ENCODE data around the gene MICAL2.

The MICAL2 gene

DNA sequence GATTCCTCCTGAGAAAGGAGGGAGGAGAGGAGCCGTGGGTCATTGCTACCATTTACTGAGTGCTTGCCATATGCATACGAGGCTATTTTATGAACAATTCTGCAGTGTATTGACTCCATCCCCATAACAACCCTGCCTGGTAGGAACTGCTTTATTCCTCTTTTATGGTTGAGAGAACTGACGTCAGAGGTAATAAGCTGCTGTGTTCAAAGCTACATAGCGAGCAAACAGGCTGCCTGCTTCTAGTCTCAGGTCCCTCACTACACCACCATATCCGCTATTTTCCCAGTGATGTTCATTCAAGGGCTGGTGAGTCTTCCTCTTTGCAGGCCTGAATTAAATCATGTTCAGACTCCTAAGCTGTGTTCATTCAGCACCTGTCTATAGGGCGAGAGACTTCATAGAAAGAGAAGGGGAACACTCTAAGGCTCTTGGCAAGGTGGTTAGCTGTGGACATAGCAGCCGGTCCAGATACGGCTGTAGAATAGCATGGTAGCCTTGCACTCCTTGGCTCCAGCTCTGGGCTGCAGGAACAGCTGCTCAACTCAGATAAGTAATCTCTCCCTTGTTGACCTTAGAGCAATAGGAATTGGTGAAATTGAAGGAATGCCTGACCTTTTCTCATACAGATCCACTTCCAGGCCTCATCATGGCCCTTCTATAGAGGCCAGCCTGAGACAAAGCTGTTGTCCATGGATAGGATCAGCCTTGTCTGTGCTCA, 82.6 kb downstream of the MICAL2 start:
- DNase-seq: no peak

DNA sequence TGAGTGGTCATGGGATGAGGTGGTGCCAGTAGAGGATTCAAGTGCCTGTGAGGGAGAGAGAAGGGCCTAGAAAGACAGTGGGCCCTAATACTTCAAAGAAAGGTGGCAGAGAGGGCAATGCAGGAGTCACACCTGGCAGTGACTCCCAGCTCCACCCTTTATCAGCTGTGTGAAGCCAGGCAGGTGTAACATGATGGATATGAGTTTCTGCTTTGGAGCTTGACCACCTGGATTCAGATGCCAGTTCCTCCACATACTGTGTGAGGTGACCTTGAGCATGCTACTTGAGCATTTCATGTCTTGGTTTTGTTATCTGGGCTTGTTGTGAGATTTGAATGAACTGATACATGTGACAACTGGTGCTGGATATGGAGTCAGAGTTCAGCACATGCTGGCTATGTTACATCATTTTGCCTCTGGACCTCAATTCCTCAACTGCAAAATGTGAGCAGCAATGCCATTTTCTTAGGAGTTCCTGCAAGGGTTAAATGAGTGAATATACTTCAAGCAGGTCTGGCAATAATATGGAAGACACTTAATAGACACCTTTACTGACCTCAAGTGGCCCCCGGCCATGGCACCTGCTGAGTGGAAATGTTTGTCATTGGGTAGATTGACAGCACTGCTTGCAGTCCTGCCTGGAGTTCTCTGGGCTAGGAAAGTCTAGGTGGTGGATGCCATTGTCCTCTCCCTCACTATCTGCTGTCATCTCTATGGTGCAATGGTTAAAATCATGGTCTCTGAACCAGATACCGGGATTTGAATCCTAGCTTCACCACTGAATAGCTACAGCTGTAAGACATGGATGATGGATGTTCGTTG, 83.3 kb downstream of the MICAL2 start:
- DNase-seq: no peak

DNA sequence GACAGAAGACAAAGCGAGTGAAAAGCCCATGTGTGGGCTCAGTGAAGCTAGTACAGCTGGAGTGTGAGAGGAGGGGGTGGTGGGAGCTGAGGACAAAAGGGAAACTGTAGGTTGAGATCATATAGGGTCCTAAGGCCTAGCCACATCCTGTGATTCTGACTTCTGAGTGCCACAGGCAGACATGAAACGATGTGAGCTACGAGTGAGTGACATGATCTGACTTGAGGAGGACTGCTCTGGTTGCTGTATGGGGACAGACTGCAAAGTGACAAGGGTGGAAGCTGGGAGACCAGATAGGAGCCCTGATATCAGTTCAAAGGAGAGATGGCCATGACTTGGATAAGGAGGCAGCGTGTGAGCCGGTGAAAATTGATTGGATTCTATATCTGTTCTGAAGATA, 85.4 kb downstream of the MICAL2 start:
- DNase-seq: no peak

DNA sequence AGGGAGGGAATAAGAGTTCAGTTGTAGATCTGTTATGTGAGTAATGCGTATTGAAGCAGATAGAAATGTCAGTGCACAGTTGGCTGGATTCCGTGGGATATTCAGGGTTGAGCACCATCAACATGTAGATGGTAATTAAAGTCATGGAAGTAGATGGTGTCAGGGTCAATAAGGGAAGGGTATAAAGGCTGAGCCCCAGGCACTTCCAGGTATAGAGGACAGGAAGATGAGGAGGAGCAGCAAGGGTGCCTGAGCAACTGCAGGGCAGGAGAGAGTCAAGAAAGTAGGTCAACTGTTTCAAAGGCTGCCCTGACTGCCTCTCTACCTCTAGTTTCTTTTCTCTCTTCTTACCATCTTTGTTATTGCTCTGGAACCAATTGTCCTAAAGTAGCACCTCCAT, 85.9 kb downstream of the MICAL2 start:
- DNase-seq: no peak

DNA sequence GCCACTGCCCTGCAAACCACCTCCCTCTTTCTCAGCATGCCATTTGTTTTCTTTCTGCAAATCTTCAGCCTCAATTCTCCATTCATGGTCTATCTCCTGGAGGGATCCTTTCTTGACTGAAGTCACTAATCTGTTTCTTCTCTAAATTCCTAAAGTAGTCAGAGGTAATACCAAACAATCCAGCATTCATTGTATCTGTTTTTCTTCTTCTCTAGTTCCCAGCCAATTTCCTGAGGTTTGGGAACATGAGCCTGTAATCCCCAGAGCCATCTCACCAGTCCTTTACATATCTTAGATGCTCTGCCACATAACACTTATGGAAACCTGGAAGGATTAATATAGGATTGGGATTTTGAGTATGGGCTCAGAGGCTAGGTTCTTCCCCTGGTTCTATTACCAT, 86.5 kb downstream of the MICAL2 start:
- no peak for DNase-seq

DNA sequence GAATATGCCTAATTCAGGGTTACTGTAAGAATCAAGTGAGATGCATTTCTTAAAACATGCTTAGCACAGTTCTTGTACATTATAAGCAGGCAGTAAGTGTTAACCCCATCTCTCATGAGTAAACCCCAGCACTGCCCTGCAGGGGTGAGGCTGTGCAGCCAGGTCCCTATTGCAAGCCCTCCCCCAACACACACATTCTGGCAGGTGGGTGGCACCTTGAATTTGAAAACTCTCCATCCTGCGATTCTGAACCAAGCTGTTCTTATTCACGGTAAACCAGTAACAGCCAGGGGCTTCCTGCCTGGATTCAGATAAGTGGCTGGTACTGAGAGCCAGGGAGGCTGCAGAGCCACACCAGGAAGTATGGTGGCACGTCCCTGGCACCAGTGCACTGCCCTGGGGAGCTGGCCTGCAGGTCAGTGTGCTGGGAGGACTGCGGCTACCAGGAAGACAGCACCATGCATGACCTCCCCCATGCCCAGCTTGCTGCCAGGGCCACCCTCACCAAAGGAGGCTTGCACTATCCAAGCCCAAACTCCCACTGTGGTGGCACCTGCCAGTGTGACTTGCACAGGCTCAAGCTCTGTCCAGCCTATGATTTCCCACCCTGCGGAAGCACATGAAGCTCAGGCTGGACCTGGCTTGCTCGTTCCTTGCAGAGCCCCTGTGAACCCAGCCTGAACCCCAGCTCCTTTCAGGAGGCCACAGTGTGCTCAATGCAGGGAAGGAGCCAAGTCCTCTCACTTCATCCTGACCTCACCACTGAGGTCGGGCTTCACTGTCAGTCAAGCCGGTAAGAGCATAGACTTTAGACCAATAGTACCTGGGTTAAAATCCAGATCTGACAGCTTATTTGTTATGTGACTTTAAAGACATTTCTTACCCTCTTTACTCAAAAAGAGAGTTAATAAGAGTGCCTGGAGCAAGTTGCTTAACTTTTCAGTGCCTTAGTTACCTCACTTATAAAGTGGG, 88.1 kb downstream of the MICAL2 start:
- DNase-seq: no peak

DNA sequence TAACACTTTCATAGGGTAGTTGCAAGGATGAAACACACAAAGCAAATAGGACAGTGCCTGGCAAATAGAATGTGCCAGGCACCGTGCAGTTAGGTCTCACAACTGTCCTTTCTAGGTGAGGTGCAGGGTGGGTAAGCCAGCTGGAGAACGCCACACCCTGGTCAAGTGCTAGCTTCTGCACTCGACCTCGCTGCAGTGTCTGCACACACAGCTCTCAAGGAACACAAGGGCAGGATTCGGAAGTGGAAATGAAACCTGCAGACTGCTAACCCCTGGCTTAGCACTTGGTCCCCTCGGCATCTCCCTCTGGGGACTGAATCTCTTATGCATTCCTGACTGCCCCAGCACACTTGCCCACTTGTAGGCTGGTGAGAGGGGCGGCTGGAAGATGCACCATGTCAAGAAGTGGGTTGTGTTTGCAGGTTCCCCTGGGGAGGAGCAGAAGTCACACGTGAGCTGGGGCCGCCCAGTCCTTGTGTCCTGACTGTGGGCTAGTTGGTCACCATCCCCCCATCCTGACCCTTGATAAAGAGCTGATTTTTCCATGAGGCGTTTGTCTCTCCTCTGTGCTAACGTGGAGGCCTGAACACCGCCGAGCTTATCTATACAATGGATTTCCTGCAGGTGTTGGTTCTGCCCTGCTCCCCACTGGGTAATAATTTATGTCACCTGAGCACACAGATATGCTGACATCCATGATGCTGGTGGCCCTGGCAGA, 89.0 kb downstream of the MICAL2 start:
- peak; percentile 23 to 38 for DNase-seq

DNA sequence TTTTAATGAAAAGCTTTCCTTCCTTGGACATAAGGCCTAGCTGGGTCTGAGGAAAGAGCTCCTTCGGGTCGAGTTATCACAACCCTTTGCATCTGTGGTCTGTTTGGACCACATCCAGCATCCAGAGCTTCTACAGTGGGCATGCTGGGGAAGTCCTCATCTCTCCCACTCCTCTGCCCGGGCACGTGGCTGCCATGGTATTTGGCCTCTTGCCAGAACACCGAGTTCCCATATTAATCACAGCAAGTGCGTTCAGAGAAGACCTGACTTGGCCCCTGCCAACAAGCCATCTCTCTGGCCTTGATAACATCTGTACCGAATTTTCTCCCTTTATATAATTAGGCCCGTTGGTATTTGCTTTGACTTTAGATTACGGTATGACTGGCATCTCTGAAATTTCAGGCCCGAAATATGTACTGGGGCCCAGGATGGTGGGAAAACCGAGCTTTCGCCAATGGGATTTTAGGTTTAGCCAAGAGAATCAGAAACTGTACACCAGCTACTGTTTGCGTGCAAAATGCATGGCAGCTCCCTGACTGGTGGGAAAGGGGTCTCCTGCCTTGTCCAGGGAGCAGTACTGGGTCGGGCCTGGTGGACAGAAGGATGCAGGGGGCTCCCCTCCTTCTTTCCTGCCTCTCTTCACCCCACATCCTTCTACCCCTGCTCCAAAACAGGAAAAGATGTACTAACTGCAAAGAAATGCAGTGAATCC, 90.0 kb downstream of the MICAL2 start:
- no peak for DNase-seq

DNA sequence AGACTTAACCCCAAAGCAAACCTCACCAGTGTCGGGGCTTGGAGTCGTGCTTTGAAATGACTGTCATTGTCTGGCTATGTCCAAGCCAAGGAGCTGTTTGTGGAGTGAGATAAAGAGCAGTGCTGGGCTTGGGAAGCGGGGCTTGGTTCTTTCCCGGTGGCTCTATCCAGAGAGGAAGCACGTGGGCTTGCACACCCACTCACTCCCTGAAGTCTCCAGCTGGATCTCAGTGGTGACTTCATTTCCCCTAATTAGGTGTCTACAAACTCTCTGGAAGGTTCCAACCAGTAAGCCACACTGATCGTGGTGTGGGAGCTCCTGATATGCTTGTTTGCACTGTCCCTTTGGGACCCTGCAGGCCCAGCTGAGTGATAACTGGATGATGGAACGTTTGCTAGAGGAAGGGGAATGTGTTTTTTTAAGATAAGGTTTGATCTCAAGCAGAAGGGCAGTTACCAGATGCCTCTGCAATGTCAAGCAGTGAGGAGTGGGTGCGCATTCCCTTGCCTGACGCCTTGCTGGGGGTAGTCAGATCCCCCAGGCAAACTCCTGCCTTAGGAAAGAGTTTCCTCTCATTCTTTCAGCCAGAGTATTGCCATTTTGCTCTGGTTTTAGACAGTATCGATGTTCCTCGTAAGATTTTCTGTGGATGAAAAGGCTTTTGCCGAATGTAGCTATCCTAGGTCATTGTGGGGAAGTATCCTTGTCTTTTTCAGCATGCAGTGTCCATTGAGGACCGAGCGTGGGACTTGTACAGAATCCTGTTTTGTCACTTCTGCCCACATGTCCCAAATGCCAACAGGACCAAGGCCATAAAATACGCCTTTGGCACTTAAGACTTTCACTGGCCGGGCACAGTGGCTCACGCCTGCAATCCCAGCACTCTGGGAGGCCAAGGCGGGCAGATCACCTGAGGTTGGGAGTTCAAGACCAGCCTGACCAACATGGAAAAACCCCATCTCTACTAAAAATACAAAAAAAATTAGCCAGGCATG, 90.9 kb downstream of the MICAL2 start:
- DNase-seq: no peak

DNA sequence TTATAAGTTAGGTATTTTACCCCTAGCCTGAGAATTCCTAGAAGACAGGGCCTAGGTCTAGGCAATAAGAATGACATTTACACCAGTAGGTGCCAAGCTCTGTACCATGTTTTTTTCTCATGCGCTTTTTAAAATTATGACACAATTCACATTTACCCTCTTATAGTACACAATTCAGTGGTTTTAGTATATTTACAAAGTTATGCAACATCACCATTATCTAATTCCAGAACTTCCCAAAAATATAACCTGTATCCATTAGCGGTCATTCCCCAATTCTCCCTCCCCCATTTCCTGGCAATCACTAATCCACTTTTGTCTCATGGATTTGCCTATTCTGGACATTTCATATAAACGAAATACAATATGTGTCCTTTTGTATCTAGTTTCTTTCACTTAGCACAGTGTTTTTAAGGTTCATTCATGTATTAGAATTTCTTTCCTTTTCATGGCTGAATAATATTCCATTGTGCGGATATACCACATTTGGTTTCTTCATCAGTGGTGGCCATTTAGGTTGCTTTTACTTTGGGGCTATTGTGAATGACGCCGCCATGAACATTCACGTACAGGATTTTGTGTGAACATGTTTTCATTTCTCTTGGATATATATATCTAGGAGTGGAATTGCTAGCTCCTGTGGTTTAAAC, 92.4 kb downstream of the MICAL2 start:
- DNase-seq: no peak

DNA sequence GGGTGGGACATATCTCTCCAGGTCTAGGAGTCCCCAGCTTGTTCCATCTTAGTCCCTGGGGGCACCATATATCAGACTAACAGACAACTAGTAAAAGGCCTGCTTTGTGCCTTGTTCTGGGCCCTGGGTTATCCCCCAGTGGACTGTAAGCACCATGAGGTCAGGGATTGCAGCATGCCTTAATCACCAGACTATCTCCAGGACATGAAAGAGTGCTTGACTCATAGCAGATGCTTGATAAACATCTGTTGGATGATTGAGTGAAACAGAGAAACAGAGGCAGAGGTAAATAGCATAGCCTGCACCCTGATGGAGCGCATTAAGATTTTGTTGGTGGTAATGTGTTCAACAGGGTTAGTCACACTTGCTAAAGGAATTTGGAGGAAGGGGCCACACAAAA, 94.1 kb downstream of the MICAL2 start:
- DNase-seq: no peak

DNA sequence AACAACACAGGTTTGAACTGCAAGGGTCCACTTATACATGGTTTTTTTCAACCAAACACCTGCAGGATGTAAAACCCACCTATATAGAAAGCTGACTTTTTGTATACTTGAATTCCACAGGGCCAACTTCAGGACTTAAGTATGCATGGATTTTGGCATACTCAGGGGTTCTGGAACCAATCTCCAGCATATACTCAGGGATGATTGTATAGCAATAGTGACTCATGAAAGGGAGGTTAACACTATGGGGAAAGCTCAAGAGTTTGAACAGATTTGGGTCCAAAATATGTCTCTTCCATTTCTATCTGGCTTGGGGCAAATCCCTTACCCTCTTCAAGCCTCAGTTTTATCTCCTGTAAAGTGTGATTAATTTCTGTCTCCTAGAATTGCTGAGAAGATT, 94.9 kb downstream of the MICAL2 start:
- DNase-seq: no peak

DNA sequence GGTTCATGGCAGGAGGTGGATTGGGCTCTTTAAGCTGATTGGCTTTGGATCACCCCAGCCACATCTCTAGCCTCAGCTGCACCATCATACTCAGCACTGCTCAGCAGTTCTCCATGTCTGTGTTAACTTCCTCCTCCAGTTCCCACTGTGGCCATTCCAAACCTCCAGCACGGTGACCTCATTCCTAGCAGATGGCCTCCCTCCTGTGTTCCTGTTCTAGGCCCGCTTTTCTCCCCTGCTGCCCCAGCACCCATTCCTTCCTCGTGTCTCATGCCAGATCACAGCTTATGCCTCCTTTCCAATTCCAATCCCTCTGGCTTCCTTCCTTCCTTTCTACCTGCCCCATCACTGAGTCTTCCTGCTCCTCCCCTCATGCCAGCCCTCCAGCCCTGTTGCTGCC, 96.1 kb downstream of the MICAL2 start:
- DNase-seq: no peak

DNA sequence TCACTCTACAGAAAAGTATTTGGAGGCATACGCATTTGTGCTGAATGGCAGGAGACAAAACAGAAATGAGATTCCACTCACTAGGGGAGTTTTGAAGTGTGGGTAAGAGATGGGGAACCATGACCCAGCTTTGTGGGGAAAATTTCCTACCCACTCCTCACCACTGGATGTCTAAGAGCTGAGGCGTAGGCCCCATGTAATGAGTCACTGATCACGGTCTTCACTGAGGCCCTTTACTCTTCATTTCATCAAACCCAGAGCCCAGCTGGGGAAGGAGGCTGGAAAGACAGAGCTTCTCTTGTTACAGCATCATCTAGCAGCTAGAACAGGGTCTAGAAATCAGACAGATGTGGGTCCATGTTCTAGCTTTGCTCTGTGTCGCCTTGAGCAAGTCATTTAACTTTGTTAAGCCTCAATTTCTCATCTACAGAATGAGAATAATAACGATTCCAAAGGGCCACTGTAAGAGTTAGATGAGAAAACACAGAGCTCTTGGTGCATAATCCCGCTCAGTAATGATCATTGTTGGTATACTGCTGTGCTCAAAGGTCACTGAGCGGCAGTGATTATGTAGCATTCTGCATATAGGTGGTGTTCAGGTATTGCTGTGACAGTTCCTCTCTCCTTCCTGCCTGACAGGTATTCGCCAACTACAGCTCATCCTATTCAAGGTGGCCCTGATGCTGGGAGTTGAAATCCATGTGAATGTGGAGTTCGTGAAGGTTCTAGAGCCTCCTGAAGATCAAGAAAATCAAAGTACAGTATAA, 97.2 kb downstream of the MICAL2 start:
- DNase-seq: no peak

DNA sequence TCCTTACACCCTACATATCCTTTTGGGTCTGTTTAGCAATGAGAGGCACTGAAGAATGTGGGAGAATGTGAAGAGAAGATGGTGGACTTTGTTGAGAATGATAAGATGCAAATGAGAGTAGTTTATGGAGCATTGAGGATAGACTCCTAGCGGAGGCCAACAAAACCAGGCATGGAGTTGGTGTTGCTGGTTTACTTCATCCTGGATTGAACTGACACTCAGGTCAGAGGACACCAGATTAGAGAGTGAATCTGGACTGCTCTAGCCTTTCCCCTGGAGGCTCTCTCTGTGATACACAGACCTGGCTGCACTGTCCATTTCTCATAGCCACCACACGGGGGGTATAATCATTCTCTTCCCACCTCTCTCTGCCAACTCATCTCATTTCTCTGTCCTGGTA, 98.7 kb downstream of the MICAL2 start:
- no peak for DNase-seq

DNA sequence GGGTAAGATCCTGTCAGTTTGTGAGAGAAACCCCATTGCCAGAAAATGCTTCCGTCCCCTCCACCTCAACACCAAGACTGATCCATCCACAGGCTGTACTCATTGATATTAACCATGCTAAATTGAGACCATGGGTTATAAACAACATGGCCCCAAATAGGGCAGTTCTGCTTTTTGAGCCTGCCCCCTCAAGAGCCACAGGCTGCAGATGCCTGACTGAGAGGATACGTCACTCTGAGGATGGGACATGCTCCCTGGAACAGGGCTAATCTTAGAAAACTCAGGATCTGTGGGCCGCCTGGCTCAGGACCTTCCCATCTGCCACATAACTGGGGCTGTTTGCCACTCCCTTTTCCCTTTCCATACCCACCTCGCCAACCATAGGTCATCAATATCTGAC, 99.8 kb downstream of the MICAL2 start:
- DNase-seq: no peak

DNA sequence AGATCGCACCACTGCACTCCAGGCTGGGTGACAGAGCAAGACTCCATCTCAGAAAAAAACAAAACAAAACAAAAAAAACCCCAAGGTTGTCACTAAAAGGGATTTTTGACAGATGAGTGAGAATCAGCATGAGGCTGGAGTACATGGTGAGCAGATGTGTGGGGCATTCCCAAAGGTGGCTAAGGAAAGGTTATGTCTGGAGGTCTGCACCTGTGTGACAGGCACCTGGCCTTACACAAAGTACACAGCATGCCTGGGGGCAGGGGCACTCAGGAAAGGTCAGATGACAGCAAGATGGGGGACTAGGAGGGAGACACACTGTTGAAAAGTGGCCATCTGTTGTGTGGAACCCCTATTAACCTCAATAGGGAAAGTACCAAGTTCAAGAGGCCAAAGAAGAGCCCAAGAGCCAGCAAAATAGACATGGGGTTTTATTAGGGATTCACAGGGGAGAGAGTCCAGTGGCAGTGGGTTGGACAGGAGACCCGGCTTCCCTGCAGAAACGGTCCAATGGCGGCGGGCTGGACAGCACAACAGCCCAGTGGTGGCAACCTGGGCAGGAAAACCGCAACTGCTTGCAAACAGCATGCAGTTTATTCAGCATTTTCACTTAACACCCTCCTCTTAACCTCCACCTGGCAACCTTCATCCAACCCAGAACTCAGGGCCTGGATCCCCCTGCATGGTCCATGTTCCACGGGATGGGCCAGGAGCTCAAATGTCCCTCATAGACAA, 101.1 kb downstream of the MICAL2 start:
- DNase-seq: no peak

DNA sequence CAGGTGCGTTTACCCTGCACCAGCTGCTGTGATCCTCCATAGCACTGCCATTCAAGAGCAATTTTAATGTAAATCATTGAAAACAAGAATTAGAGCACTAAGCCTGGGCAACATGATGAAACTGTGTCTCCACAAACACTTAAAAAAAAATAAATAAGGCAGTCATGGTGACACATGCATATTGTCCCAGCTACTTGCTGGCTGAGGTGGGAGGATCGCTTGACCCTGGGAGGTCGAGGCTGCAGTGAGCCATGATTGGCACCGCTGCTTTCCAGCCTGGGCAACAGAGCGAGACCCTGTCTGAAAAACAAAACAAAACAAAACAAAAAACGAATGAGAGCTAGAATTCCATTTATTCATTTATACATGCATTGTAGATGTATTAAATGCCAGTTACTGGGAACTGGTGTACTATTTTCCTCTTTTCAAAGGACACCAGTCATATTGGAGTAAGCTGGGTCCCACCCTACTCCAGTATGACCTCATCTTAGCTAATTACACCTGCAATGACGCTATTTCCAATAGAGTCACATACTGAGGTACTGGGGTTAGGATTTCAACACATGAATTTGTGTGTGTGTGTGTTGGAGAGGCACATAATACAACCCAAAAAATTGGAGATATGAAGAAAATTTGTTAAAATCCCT, 101.9 kb downstream of the MICAL2 start:
- no peak for DNase-seq

Data from NCI-H187 (cell line).